Hematopoietic multipotent progenitor cell (in vitro differentiated cells): Measurements from ENCODE around the gene PLA2G4B. TPM values are rescaled to one million over a fixed set of nuclear protein-coding genes. Genes with fewer than 3 reads are reported as not detected.

ENCODE experiments used
- DNase-seq, 3 donors: peaks; one replicate each; pipeline ENCODE4 v3.0.0-alpha.2; 2011 to 2015; ENCODE audit warnings: low read depth in 2 of 3, low spot score in 2 of 3
- total RNA-seq: library from RNA; depleted of rRNA; stranded (reverse); fragments of >200 nt; gene quantifications from one replicate; pipeline ENCODE4 v1.2.3, GENCODE V29; 2012

PLA2G4B gene
- total RNA-seq, 1 donor = 1.6 TPM

- DNase-seq = no peak
Measured at GRCh38 chr15:41848631-41849030, 10.0 kb downstream of the PLA2G4B start.

GRCh38 chr15:41849204-41849603 lies 10.6 kb downstream of the PLA2G4B start:
- DNase-seq = no peak

GRCh38 chr15:41849861-41850260 lies 11.2 kb downstream of the PLA2G4B start:
- no peak for DNase-seq

GRCh38 chr15:41850482-41851166 lies 12.0 kb downstream of the PLA2G4B start:
- no peak for DNase-seq

- no peak for DNase-seq
Measured at GRCh38 chr15:41851167-41851523, 12.5 kb downstream of the PLA2G4B start.

- no peak for DNase-seq
Measured at GRCh38 chr15:41851755-41852370, 13.2 kb downstream of the PLA2G4B start.

GRCh38 chr15:41852736-41853590 lies 14.3 kb downstream of the PLA2G4B start:
- DNase-seq = no peak

- no peak for DNase-seq
Measured at GRCh38 chr15:41853831-41854230, 15.2 kb downstream of the PLA2G4B start.

GRCh38 chr15:41854443-41854842 lies 15.8 kb downstream of the PLA2G4B start:
- DNase-seq = no peak

GRCh38 chr15:41855261-41855961 lies 16.8 kb downstream of the PLA2G4B start:
- no peak for DNase-seq

- no peak for DNase-seq
Measured at GRCh38 chr15:41856262-41856661, 17.6 kb downstream of the PLA2G4B start.

GRCh38 chr15:41856716-41857115 lies 18.1 kb downstream of the PLA2G4B start:
- no peak for DNase-seq

- no peak for DNase-seq
Measured at GRCh38 chr15:41857316-41857715, 18.7 kb downstream of the PLA2G4B start.

GRCh38 chr15:41858756-41859155 lies 20.1 kb downstream of the PLA2G4B start:
- DNase-seq = no peak

GRCh38 chr15:41860049-41860828 lies 21.6 kb downstream of the PLA2G4B start:
- DNase-seq = no peak

- no peak for DNase-seq
Measured at GRCh38 chr15:41861736-41862356, 23.2 kb downstream of the PLA2G4B start.

GRCh38 chr15:41862515-41863116 lies 24.0 kb downstream of the PLA2G4B start:
- DNase-seq = no peak

GRCh38 chr15:41865490-41866055 lies 26.9 kb downstream of the PLA2G4B start:
- no peak for DNase-seq

- no peak for DNase-seq
Measured at GRCh38 chr15:41866263-41866703, 27.6 kb downstream of the PLA2G4B start.
